ENCODE data around the gene STK32C.

GRCh38 chr10:132245056-132245455 lies 62.7 kb downstream of the STK32C start:
- no peak for TF ChIP-seq RAD21 (IDR thresholded peaks at IDR 0.05; ENCODE audit: low read length)
- TF ChIP-seq, protein P1, sequence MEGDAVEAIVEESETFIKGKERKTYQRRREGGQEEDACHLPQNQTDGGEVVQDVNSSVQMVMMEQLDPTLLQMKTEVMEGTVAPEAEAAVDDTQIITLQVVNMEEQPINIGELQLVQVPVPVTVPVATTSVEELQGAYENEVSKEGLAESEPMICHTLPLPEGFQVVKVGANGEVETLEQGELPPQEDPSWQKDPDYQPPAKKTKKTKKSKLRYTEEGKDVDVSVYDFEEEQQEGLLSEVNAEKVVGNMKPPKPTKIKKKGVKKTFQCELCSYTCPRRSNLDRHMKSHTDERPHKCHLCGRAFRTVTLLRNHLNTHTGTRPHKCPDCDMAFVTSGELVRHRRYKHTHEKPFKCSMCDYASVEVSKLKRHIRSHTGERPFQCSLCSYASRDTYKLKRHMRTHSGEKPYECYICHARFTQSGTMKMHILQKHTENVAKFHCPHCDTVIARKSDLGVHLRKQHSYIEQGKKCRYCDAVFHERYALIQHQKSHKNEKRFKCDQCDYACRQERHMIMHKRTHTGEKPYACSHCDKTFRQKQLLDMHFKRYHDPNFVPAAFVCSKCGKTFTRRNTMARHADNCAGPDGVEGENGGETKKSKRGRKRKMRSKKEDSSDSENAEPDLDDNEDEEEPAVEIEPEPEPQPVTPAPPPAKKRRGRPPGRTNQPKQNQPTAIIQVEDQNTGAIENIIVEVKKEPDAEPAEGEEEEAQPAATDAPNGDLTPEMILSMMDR (conservative IDR thresholded peaks at IDR 0.05; ENCODE audit: low read depth, low read length), result no peak
- TF ChIP-seq, protein P2, sequence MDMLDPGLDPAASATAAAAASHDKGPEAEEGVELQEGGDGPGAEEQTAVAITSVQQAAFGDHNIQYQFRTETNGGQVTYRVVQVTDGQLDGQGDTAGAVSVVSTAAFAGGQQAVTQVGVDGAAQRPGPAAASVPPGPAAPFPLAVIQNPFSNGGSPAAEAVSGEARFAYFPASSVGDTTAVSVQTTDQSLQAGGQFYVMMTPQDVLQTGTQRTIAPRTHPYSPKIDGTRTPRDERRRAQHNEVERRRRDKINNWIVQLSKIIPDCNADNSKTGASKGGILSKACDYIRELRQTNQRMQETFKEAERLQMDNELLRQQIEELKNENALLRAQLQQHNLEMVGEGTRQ (IDR thresholded peaks at IDR 0.05; ENCODE audit: low read depth, low read length), result no peak
